Kidney epithelial cell (primary cell): ENCODE results near the gene POP4. TPM values are rescaled to one million over a fixed set of nuclear protein-coding genes. Genes with fewer than 3 reads are reported as not detected.
"Not testable (repeated sequence)": the region's sequence is repeated elsewhere in the genome, so short reads cannot be mapped to it uniquely, and the experiment has no call there.

Experiments
- DNase-seq: peaks from one replicate; pipeline ENCODE4 v3.0.0-alpha.2; 2010; ENCODE audit warnings: low read depth
- H3K27me3 ChIP-seq: 2 replicates; pipeline ENCODE4 v1.6.0; 2011; ENCODE audit warnings: low read length; ENCODE audit not compliant: control insufficient read depth, insufficient read depth
- H3K36me3 ChIP-seq: 2 replicates; pipeline ENCODE4 v1.5.1; 2011; ENCODE audit warnings: low read length; ENCODE audit not compliant: control insufficient read depth, insufficient read depth
- H3K4me3 ChIP-seq: 2 replicates; pipeline ENCODE4 v1.5.1; 2011; ENCODE audit warnings: low read depth, mild to moderate bottlenecking, control low read depth, low read length
- total RNA-seq: library from RNA; depleted of rRNA; stranded (reverse); fragments of >200 nt; gene quantifications from 2 replicates; pipeline ENCODE4 v1.2.3, GENCODE V29; 2015
- TF ChIP-seq, protein P1 (sequence below): IDR thresholded peaks from 2 replicates; pipeline ENCODE4 v1.5.1; 2011; ENCODE audit warnings: mild to moderate bottlenecking, moderate library complexity, low read length, control low read depth, inconsistent platforms; ENCODE audit not compliant: insufficient read depth, poor library complexity, severe bottlenecking

POP4 gene
- total RNA-seq, 1 donor from 2014 or later: 68.1 TPM

DNA sequence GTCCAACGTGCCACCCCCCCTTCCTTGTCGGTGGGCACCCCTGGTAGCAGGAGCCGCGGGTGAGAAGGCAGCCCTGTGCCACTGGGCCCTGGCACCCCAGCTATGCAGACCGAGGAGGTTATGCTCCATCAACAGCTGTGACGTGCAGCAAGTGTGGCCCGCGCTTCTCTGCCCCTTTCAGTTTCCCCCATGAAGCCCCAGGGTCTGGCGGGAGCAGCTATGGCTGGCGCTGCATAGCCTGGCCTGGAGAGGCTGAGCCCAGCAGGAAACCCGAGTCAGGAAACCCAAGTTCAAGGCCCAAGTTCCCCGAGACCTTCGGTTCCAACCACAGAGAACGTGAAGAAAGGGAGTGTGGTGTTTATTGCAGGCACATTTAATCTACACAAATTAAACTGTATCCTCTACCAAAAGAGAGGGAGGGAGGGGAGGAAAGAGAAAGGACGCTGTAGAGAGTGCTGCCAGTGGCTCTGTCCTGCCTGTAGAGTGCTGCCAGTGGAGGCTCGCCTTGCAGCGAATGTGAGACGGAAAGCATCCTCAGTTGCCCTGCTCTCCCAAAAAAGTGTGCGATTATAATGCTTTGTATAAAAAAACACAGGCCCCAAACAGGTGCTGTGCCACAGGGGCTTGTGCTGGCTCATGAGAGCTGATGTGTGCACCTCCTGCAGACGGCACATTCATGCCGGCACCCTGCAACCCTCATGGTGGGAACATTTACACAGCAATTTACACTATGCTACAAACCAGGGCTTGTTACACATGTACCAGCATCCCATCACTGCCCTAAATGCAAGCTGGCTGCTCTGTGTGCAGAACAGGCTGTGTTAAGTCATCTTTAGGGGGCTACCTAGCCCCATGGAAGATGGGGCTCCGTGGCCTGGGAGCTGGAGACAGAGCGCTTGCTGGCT lies 16.3 kb downstream of the POP4 start:
- TF ChIP-seq, protein P1, sequence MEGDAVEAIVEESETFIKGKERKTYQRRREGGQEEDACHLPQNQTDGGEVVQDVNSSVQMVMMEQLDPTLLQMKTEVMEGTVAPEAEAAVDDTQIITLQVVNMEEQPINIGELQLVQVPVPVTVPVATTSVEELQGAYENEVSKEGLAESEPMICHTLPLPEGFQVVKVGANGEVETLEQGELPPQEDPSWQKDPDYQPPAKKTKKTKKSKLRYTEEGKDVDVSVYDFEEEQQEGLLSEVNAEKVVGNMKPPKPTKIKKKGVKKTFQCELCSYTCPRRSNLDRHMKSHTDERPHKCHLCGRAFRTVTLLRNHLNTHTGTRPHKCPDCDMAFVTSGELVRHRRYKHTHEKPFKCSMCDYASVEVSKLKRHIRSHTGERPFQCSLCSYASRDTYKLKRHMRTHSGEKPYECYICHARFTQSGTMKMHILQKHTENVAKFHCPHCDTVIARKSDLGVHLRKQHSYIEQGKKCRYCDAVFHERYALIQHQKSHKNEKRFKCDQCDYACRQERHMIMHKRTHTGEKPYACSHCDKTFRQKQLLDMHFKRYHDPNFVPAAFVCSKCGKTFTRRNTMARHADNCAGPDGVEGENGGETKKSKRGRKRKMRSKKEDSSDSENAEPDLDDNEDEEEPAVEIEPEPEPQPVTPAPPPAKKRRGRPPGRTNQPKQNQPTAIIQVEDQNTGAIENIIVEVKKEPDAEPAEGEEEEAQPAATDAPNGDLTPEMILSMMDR: no peak
- Histone ChIP-seq H3K27me3 (no peaks in the 10 kb centered on the region), H3K36me3 (no peaks in the 10 kb centered on the region), H3K4me3 (no peak overlapping the region)
- no peak for DNase-seq

DNA sequence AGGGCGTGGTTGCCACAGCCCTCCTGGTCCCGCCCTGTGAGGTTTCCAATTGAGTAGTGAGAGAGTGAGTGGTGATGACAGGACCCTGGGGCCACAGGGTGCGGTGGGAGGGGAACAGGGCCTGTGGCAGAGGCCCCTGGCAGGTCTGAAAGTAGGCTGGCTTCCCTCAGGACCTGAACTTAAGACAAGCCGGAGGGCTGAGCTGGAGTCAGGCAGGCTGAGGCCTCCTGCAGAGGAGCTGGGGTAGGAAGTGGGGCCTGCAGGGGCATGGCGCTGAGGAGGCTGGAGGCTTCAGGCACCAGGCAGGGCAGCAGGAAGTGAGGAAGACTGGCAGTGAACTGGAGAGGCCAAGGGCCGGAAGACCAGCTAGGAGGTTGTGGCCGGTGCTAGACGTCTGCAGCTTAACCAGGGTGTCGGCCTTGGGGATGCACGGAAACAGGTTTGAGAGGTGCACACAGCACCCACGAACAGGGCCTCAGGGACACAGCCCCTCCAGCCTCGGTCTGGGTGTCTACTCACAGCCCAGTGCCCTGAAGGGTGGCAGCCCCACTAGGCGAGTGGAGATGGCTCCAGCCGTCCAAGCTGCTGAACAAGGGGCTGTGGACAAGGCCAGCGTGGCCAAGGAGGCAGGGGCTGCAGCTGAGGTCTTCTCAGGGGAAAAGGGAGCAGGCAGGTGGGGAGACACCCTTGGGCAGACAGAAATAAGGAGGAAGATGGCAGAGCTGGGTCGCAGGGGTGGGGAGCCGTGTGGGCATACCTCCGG lies 17.8 kb downstream of the POP4 start:
- no peaks in the 10 kb centered on the region for H3K27me3 ChIP-seq
- H3K4me3 ChIP-seq: no peak overlapping the region
- TF ChIP-seq, protein P1: no peak
- no peak for DNase-seq
- no peaks in the 10 kb centered on the region for H3K36me3 ChIP-seq

DNA sequence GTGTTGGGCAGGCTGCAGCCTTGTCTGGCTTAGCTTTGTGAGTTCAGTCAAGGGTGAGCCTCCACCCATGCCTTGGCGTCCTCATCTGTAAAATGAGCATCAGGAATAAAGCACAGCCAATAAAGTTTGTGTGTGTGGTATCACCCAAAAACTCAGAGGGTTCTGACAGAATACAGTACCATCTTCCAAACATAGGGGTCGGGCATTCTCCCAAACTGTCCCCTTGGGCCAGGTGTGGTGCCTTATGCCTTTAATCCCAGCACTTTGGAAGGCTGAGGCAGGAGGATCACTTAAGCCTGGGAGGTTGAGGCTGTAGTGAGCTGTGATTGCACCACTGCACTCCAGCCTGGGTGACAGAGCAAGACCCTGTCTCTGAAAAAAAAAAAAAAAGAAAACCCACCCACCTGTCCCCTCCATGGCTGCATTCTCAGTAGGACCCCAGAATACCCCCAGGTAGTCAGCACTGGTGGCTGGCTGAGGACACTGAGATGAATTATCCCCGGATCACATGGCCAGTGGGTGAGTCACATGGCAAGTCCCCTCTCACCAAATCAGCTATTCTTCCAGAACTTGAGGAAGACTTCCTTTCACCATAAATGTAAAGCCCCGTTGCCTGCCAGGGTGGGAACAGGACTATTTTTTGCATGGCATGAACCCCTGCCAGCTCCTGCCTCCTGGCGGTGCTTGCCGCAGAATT lies 18.6 kb downstream of the POP4 start:
- Histone ChIP-seq H3K4me3 (no peak overlapping the region), H3K27me3 (no peaks in the 10 kb centered on the region), H3K36me3 (no peaks in the 10 kb centered on the region)
- DNase-seq: no peak
- TF ChIP-seq, protein P1: no peak

DNA sequence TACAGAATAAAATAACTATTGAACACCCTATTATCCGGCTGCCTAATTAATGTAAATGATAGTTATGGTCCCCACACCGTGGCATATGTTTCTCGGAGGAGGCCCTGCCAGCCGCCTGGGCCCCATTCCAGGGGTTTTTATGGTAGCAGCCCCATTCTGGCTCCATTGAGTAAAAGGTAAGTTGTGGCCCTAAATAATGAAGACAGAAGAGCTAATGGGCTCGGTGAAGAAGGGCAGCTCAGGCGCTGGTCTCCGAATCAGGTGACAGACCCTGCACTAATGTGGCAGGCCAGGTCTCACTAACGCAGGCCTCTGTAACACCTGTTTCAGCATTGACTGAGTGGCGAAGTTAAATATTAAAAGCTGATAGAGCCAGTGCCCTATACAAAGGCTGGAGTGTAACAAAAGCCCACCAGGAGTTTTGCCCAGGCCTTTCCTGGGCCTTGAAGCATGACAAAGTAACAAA lies 19.1 kb downstream of the POP4 start:
- TF ChIP-seq, protein P1: no peak
- no peaks in the 10 kb centered on the region for H3K27me3 ChIP-seq
- no peak for DNase-seq
- H3K36me3 ChIP-seq: no peaks in the 10 kb centered on the region
- H3K4me3 ChIP-seq: no peak overlapping the region

DNA sequence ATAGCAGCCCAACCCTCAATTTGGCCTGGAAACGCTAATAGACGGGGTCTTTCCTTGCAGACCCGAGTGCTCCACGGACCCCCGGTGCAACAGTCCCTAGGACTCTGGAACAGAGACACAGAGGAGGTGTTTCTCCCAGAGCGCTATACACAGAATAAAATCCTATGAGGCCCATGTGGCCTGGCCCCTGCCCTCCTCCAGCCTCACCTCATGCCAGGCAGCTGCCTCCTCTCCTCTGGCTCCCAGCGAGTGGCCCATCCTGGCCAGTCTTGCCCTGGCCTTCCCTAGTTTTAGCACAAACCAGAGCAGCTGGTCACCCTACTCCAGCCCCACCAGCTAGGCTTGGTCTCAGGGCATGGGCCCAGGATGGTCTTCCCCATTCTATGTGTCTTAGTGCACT lies 20.3 kb downstream of the POP4 start:
- DNase-seq: no peak
- TF ChIP-seq, protein P1: no peak
- no peak overlapping the region for H3K4me3 ChIP-seq

DNA sequence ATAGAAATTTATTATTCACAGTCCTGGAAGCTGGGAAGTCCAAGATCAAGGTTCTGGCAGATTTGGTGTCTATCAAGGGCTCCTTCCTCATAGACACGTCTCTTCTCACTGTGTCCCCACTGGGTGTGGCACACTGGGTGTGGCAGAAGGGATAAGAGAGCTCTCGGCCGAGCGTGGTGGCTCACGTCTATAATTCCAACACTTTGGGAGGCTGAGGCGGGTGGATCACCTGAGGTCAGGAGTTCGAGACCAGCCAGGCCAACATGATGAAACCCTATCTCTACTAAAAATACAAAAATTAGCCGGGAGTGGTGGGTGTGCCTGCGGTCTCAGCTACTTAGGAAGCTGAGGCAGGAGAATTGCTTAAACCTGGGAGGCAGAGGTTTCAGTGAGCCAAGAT lies 20.7 kb downstream of the POP4 start:
- not testable (repeated sequence) for H3K27me3 ChIP-seq, H3K36me3 ChIP-seq, DNase-seq, H3K4me3 ChIP-seq

More for the DNA sequence above, 20.3 kb downstream of the POP4 start:
- H3K27me3 ChIP-seq: no peaks in the 10 kb centered on the region
- no peaks in the 10 kb centered on the region for H3K36me3 ChIP-seq
